SU-DHL-6 (cell line): ENCODE results near the gene SH3PXD2B.

Experiments used
- H2AFZ ChIP-seq: fragments of 200-600 bp; sonication (generic); 2 replicates; pipeline ENCODE4 v1.6.1; 2014; ENCODE audit warnings: low read depth, mild to moderate bottlenecking, moderate library complexity, mixed read lengths, antibody characterized with exemption, low read length; ENCODE audit not compliant: severe bottlenecking
- H3F3A ChIP-seq: fragments of 200-600 bp; shearing (Covaris generic); 2 replicates; pipeline ENCODE4 v1.6.0; 2016; ENCODE audit warnings: antibody characterized with exemption, mild to moderate bottlenecking; ENCODE audit not compliant: insufficient read depth
- H3K27ac ChIP-seq: fragments of 200-600 bp; sonication (generic); 2 replicates; pipeline ENCODE4 v1.5.1; 2016; ENCODE audit warnings: low read depth, mild to moderate bottlenecking, low read length, moderate library complexity, mixed read lengths
- H3K27me3 ChIP-seq: fragments of 200-600 bp; sonication (generic), shearing (Covaris generic); 2 replicates; pipeline ENCODE4 v1.6.0; 2014; ENCODE audit warnings: mild to moderate bottlenecking, low read length
- H3K36me3 ChIP-seq: fragments of 200-600 bp; sonication (generic); 2 replicates; pipeline ENCODE4 v1.6.1; 2014; ENCODE audit warnings: mild to moderate bottlenecking, low read length, mixed read lengths
- H3K4me2 ChIP-seq: fragments of 300-600, 200-600 bp; shearing (Covaris generic), sonication (generic); 2 replicates; pipeline ENCODE4 v1.6.0; 2014; ENCODE audit warnings: low read length, low read depth, mild to moderate bottlenecking; ENCODE audit not compliant: poor library complexity, severe bottlenecking
- H3K4me3 ChIP-seq: fragments of 200-600 bp; sonication (generic); 2 replicates; pipeline ENCODE4 v1.5.1; 2014; ENCODE audit warnings: antibody characterized with exemption, low read length, mild to moderate bottlenecking, mixed read lengths; ENCODE audit not compliant: insufficient read depth, poor library complexity, severe bottlenecking
- H3K79me2 ChIP-seq: fragments of 200-600 bp; sonication (generic); 2 replicates; pipeline ENCODE4 v1.6.1; 2014; ENCODE audit warnings: mild to moderate bottlenecking, low read length, moderate library complexity; ENCODE audit not compliant: insufficient read depth
- H3K9ac ChIP-seq: fragments of 200-600 bp; sonication (generic); 2 replicates; pipeline ENCODE4 v1.7.0; 2014; ENCODE audit warnings: mild to moderate bottlenecking, low read length
- H3K9me2 ChIP-seq: fragments of 200-600 bp; sonication (generic); replicated peaks from 2 replicates; pipeline ENCODE4 v1.6.1; 2014; ENCODE audit warnings: low read length; ENCODE audit not compliant: insufficient read depth
- H3K9me3 ChIP-seq: fragments of 200-600 bp; sonication (generic); 2 replicates; pipeline ENCODE4 v1.6.1; 2014; ENCODE audit warnings: low read length, mixed read lengths; ENCODE audit not compliant: insufficient read depth
- H4K20me1 ChIP-seq: fragments of 200-600 bp; sonication (generic); 2 replicates; pipeline ENCODE4 v1.6.1; 2014; ENCODE audit warnings: low read depth, mild to moderate bottlenecking, antibody characterized with exemption, low read length, moderate library complexity, mixed read lengths
- CTCF ChIP-seq: fragments of 200-600 bp; sonication (generic); IDR thresholded peaks from one replicate; pipeline ENCODE4 v1.5.1; 2017; ENCODE audit warnings: antibody characterized with exemption, mild to moderate bottlenecking, low read length, moderate library complexity; ENCODE audit not compliant: insufficient read depth, poor library complexity, severe bottlenecking
- EZH2phosphoT487 ChIP-seq: fragments of 200-600 bp; sonication (generic), shearing (Covaris generic); conservative IDR thresholded peaks from 2 replicates; pipeline ENCODE4 v1.6.1; 2018; ENCODE audit warnings: mild to moderate bottlenecking, antibody characterized with exemption, low read length, moderate library complexity, mixed read lengths

SH3PXD2B gene

DNA sequence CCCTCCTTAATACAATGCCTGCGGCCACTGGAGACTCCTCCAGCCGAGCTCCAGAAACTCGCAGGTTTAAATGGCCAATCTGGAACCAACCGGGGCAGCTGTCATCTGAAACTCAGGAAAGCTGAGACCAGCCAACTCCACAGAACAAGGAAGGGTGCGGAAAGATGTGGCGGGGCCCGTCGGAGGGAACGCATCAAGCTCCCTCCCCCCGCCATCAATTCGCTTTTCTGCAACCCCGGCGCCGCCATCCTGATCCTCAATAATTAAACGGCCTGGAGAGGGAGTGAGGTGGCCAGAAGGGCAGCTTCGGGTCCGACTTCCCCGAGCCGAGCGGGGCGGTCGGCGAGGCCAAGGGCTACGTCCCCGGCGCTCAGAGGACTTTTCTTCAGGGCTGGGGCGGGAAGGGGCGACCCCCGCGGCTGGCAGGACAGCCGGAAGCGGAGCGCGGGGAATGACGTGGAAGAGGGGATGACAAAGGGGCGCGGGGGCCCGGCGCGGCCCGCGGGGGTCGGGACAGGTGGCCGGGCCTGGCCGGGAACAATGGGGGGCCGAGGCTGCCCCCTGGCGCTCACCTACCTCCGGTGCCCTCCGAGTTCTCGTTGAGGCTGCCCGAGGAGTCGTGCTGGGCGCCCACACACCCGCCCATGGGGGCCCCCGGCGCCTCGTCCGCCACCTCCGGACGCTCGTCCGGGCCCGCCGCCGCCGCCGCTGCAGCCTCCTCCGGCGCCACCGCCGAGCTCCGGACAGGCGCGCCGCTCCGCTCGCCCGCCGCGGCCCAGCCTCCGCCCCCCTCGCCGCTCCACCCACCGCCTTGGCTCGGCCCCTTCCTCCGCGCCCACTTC, 171.1 kb downstream of the SH3PXD2B start, which contains the start of gene UBTD2:
TSS of gene UBTD2 (minus strand) at position 745 of the 842 bp plus-strand sequence. CDS start at position 646, 99 bp downstream.
- Histone ChIP-seq H3K4me3 (peak within 1 kb of the TSS; percentile 100), H3K9ac (peak within 1 kb of the TSS; percentile 99), H3F3A (peaks cover 19% of the 10 kb centered on the region; the same call in 1 of the 2 replicates), H4K20me1 (0 out of 2 replicates have a peak, but pooled peaks cover 7% of the 10 kb centered on the region), H3K9me2 (no peaks in the 10 kb centered on the region), H2AFZ (peak within 1 kb of the TSS; percentile 77), H3K36me3 (no peaks in the 10 kb centered on the region), H3K4me2 (peak within 1 kb of the TSS; percentile 88), H3K27ac (peak within 1 kb of the TSS; percentile 72), H3K9me3 (no peaks in the 10 kb centered on the region), H3K27me3 (no peaks in the 10 kb centered on the region), H3K79me2 (peaks cover 51% of the 10 kb centered on the region)
- no peak for TF ChIP-seq EZH2phosphoT487
- TF ChIP-seq CTCF, result peak; percentile 25

GRCh38 chr5:172282272-172283019, 171.9 kb downstream of the SH3PXD2B start:
- H3K9ac ChIP-seq, result peak overlapping the region; percentile 99
- H3K27ac ChIP-seq, result peak overlapping the region; percentile 72
- 0 out of 2 replicates have a peak, but pooled peaks cover 7% of the 10 kb centered on the region for H4K20me1 ChIP-seq
- peak overlapping the region; percentile 88 for H3K4me2 ChIP-seq
- H3K4me3 ChIP-seq, result peak overlapping the region; percentile 100
- peak overlapping the region; percentile 72 for H2AFZ ChIP-seq
- H3K9me3 ChIP-seq, result no peaks in the 10 kb centered on the region
- no peaks in the 10 kb centered on the region for H3K9me2 ChIP-seq
- H3K27me3 ChIP-seq, result no peaks in the 10 kb centered on the region
- no peak for TF ChIP-seq EZH2phosphoT487
- TF ChIP-seq CTCF, result no peak
- H3K36me3 ChIP-seq, result 0 out of 2 replicates have a peak, but pooled peaks cover 3% of the 10 kb centered on the region
- peaks cover 59% of the 10 kb centered on the region for H3K79me2 ChIP-seq
- peaks cover 26% of the 10 kb centered on the region; the same call in 1 of the 2 replicates for H3F3A ChIP-seq

GRCh38 chr5:172281346-172281745, 173.0 kb downstream of the SH3PXD2B start:
- Histone ChIP-seq H3F3A (peaks cover 34% of the 10 kb centered on the region), H3K9me3 (no peaks in the 10 kb centered on the region), H3K79me2 (peaks cover 70% of the 10 kb centered on the region), H3K4me2 (peak overlapping the region; percentile 88), H4K20me1 (0 out of 2 replicates have a peak, but pooled peaks cover 7% of the 10 kb centered on the region), H3K27me3 (no peaks in the 10 kb centered on the region), H2AFZ (no peak overlapping the region), H3K9me2 (no peaks in the 10 kb centered on the region), H3K36me3 (0 out of 2 replicates have a peak, but pooled peaks cover 3% of the 10 kb centered on the region), H3K27ac (no peak overlapping the region), H3K9ac (peak overlapping the region; percentile 99), H3K4me3 (peak overlapping the region; percentile 100)
- TF ChIP-seq EZH2phosphoT487, result no peak
- no peak for TF ChIP-seq CTCF
